Renal cortical epithelial cell (primary cell): ENCODE data around the gene ATP1B2. TPM values are rescaled to one million over a fixed set of nuclear protein-coding genes. Genes with fewer than 3 reads are reported as not detected.
"Not testable (repeated sequence)": the region's sequence is repeated elsewhere in the genome, so short reads cannot be mapped to it uniquely, and the experiment has no call there.

ENCODE experiments used
- DNase-seq: peaks from one replicate; pipeline ENCODE4 v3.0.0-alpha.2; 2011; ENCODE audit warnings: low read depth
- total RNA-seq: library from RNA; depleted of rRNA; stranded (reverse); fragments of >200 nt; gene quantifications from 2 replicates; pipeline ENCODE4 v1.2.3, GENCODE V29; 2014

Gene ATP1B2, protein sequence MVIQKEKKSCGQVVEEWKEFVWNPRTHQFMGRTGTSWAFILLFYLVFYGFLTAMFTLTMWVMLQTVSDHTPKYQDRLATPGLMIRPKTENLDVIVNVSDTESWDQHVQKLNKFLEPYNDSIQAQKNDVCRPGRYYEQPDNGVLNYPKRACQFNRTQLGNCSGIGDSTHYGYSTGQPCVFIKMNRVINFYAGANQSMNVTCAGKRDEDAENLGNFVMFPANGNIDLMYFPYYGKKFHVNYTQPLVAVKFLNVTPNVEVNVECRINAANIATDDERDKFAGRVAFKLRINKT
- 0.30 TPM in 1 of 2 replicates, not detected in the other for total RNA-seq

- DNase-seq = no peak
Measured at GRCh38 chr17:7650509-7651096, at the start of gene ATP1B2. TSS of gene ATP1B2 (plus strand) at chr17:7650926. CDS start at chr17:7651519, 593 bp downstream.

DNA sequence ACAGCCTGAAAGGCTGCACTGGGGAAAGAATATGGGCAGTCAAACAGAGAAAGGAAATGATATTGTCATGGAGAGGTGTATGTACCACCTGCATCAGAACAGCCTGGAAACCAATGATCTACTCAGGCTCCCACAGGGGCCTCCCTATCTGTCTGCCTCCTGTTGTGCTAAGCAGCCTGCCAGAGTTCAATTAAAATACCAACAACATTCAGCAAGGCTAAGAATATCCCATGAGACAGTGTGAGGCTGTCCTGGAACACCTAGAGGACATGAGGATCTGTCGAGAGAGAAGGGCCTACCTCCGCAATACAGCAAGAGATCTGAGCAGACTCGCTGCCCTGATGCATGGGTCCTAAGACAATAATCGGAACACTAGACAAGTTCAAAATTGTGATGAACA is 44.4 kb upstream of the ATP1B2 start:
- no peak for DNase-seq

DNA sequence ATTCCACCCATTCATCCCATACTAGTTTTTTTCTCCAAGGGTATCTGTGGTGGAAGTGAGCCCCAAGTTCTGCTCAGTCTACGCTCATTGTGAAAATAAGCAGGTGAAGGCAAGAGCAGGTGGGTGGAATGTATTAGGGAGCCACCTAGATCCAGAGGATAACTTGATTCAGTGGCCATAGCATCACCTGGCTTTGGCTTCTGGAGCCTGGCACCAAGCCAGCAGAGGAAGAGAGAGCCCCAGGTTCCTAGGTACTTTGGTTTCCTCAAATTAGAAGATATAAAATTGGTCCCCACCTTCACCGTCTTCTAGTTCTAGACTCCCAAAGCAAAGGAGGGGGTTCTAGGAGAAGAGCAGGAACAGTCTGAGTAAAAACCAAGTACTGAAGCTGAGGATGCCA is 40.1 kb upstream of the ATP1B2 start:
- no peak for DNase-seq

GRCh38 chr17:7611635-7612293 is 39.0 kb upstream of the ATP1B2 start:
- no peak for DNase-seq

DNA sequence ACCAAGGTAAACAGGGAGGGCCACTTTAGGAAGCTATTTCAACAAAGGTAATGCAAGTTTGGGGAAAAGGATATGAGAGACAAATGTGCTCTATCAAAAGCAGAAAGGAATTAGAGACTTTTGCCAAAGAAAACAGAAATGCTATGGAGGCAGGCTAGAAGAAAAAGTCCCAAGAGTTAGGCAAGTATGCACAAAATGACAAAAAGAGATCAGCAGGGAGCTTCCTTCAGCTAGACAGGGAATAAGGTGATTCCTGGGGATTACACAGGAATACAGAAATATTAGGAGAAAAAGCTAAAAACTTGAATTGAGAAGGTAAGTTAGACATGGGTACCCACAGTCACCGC is 38.5 kb upstream of the ATP1B2 start:
- DNase-seq = no peak

- peak; percentile 34 for DNase-seq
Measured at GRCh38 chr17:7613769-7614424, 36.8 kb upstream of the ATP1B2 start.

DNA sequence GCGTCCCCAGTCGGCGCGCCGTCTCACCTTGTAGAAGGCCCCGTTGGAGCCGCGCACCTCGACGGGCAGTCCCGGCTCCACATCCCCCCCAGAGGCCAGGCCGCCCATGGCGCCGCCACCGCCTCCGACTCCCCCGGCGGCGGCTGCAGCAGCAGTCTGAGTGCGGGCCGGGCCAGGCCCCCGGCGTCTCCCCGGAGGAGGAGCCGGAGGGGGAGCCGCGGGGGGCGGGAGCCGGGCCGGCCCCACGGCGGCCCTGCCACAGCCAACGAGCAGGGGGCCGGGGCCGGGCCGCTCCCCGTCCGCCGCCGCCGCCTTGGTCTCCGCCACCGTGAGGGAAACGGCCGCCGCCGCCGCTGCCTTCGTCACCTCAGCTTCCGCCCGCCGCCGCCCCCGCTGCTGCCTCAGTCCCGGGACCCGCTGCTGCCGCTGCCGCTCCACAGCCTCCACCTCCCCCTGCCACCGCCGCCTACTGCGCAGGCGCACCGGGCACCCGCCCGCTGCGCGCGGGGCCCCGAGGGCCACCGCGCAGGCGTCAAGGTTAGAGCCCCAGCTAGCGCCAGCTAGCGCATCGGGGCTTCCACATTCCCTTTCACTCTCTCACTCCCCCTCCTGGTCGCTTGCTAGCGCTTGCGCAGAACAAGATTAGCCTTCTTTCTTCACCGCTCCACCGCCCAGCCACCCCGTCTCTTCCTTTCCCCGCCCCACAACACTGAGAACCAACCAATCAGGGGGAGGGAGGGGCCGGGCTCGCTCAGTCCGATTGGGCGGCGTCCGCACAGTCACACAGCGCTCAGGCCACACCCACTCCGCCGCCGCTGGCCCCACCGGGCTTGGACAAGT is 36.1 kb upstream of the ATP1B2 start, which contains the start of gene FXR2:
TSS of gene FXR2 (minus strand) at position 473 of the 840 bp plus-strand sequence. CDS start at position 108, 365 bp downstream.
- DNase-seq = peak; percentile 98

DNA sequence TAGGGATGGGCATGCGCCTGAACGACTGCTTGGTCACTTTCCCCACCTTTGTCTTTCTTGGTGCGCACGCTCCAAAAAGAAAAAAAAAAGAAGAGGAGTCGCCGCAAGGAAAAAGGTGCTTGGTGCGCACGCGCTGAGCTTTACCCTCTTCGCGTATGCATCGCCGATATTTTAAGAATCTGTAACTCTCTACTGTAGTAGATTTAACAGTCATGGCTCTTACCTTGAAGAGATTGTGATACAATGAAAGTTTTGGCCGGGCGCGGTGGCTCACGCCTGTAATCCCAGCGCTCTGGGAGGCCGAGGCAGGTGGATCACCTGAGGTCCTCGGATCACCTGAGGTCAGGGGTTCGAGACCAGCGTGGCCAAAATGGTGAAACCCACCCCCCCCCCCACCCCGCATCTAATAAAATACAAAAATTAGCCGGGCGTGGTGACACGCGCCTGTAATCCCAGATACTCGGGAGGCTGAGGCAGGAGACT is 35.4 kb upstream of the ATP1B2 start:
- DNase-seq = no peak

GRCh38 chr17:7618608-7619007 is 32.1 kb upstream of the ATP1B2 start:
- no peak for DNase-seq

- DNase-seq = no peak
Measured at GRCh38 chr17:7620835-7621234, 29.9 kb upstream of the ATP1B2 start.

DNA sequence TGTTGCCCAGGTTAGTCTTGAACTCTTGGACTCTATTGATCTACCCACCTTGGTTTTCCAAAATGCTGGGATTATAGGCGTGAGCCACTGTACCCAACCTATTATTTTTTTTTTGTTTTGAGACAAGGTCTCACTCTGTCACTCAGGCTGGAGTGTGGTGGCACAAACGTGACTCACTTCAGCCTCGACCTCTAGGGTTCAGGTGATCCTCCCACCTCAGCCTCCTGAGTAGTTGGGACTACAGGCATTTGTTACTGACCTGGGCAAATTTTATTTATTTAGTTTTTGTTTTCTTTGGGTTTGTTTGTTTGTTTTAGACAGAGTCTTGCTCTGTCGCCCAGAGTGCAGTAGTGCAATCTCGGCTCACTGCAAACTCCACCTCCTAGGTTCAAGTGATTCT is 27.1 kb upstream of the ATP1B2 start:
- no peak for DNase-seq

DNA sequence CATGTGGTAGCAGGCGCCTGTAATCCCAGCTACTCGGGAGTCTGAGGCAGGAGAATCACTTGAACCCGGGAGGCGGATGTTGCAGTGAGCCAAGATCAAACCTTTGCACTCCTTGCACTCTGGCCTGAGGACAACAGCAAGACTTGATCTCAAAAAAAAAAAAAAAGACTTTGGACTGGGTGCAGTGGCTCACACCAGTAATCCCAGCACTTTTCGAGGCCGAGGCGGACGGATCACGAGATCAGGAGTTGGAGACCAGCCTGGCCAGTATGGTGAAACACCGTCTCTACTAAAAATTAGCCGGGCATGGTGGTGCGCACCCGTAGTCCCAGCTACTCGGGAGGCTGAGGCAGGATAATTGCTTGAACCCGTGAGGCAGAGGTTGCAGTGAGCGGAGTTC is 25.0 kb upstream of the ATP1B2 start:
- not testable (repeated sequence) for DNase-seq

DNA sequence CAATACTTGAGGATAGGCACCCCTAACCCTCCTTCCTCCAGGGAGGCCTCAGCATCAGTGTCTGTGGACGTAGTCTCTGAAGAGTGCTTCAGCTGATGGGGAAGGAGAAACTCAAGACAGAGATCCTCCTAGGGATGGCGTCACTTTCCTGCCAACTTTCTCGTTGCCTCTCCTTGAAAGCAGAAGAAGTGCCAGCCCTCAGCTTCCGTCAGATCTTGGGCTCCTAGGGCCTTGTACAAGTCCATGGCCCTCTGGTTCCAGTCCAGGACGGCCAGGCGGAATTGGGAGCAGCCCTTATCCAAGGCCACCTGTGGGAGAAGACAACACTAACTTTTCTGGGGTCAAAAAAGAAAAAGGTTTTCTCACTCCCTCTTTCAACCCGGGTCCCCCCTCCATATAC is 24.4 kb upstream of the ATP1B2 start:
- DNase-seq = no peak

DNA sequence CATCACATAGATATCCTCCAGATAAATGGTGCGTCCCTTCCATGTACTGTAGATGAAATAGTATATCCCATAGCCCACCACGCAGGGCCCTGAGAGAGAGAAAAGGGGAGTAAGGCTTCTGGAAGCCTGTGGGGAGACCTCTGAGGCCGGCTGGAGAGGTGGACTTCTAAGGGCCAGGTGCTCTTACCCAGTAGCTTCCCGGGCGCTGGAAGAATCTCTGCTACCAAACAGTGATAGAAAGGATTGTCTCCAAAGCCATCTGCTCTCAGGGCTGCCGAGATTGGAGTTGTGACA is 23.8 kb upstream of the ATP1B2 start:
- DNase-seq = no peak

- DNase-seq = peak; percentile 85
Measured at GRCh38 chr17:7627250-7628121, 23.2 kb upstream of the ATP1B2 start, which contains the start of gene SAT2. TSS of gene SAT2 (minus strand) at chr17:7627821. CDS start at chr17:7627635, 186 bp downstream.

DNA sequence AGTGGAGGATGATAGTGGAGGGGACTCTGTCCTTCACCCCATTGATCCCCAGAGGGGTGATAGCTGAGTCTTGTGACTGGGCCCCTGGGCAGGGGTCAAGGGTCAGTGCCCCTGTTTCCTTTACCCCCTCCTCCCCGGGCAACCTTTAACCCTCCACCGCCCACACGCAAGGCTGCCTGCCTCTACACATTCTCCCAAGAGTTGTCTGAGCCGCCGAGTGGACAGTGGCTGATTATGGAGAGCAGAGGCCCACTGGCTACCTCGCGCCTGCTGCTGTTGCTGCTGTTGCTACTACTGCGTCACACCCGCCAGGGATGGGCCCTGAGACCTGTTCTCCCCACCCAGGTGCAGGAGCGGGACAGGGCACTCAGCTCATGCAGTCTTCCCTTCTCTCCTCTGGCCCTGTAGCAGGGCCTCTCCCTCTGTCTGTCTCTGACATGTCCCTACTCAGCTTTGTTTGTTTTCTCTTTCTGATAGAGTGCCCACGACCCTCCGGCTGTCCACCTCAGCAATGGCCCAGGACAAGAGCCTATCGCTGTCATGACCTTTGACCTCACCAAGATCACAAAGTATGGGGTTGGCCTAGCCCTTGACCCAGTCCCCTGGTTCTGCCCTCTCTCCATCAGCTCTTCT is 20.7 kb upstream of the ATP1B2 start, which contains the start of gene SHBG:
TSS of gene SHBG (plus strand) at position 197 of the 633 bp plus-strand sequence. CDS start at position 235, 38 bp downstream.
- no peak for DNase-seq

DNA sequence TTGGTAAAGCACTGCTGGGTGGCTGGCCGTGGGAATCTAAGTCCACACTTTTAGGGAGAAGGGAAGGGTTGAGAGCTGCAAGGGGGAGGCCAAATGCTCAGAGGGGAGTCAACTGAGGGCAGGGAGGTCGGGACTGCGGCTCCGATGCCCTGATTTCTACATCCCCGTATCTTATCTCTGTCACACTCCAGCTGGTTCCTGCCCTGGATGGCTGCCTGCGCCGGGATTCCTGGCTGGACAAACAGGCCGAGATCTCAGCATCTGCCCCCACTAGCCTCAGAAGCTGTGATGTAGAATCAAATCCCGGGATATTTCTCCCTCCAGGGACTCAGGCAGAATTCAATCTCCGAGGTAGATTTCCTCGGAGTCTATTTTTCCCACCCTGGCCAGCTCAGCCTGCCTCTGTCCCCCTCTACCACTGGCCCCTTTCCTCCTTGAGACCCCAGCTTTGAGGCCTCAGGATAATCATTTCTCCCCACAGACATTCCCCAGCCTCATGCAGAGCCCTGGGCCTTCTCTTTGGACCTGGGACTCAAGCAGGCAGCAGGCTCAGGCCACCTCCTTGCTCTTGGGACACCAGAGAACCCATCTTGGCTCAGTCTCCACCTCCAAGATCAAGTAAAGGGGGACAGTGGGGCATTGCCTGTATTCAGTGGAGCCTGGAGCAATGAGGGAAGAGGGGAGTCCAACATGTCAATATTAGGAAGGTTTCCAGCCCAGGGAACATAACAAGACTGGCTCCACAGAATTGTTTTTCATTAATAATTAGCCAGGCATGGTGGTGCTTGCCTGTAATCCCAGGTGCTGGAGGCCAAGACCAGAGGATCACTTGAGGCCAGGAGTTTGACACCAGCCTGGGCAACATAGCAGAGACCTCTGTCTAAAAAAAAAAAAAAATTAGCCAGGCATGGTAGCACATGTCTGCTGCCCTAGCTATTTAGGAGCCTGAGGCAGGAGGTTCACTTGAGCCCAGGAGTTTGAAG is 19.0 kb upstream of the ATP1B2 start:
- DNase-seq = no peak

DNA sequence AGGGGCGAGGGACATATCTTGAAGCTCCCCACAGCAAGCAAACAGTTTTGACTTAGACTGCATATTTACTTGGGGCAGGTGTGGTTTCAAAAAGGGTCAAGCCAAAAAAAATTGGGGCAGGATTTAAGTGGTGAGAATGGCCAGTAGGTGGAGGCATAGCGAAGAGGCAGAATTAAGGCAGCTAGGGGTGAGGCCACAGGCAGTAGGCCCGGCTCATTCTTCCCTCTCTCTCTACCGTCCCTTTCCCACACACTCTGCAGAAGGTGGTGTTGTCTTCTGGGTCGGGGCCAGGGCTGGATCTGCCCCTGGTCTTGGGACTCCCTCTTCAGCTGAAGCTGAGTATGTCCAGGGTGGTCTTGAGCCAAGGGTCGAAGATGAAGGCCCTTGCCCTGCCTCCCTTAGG is 18.2 kb upstream of the ATP1B2 start:
- peak; percentile 47 for DNase-seq

- no peak for DNase-seq
Measured at GRCh38 chr17:7633093-7633492, 17.6 kb upstream of the ATP1B2 start.
